ENCODE data around the gene CLASRP. TPM values are rescaled to one million over a fixed set of nuclear protein-coding genes. Genes with fewer than 3 reads are reported as not detected.

CLASRP gene
- total RNA-seq, 2 experiments from 2014 or later, result 142 to 166 TPM

DNA sequence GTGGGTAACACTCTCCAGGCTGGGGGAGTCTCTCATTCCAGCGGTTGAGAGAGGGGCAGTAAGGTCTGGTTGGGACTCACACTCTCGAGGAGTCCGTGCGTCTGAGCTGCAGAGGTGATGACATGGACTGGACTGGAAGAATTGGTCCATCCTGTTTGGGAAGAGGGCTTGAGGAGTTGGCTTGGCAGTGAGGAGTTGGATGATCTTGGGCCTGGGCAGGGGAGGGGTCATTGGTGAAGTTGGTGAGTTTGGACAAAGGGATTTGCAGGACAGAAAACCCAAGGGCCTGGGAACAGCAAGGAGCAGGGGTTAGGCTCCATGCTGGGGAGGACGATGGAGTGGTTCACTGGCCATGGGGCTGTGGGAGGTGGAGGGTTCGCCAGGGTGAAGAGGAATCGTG, 57.9 kb downstream of the CLASRP start:
- no peaks in the 10 kb centered on the region for H3K9me2 ChIP-seq (ENCODE audit: insufficient read depth, low read length)
- intact Hi-C loops (cut with micrococcal nuclease; ENCODE audit: unreplicated experiment), result no loop called here
- peaks cover 27% of the 10 kb centered on the region for H3K4me1 ChIP-seq (ENCODE audit: insufficient read depth, low read length, poor library complexity, severe bottlenecking)
- H3K4me2 ChIP-seq (ENCODE audit: low read length), result no peak overlapping the region
- H4K20me1 ChIP-seq (ENCODE audit: insufficient read depth, low read length), result peaks cover 13% of the 10 kb centered on the region
- TF ChIP-seq, protein P1, sequence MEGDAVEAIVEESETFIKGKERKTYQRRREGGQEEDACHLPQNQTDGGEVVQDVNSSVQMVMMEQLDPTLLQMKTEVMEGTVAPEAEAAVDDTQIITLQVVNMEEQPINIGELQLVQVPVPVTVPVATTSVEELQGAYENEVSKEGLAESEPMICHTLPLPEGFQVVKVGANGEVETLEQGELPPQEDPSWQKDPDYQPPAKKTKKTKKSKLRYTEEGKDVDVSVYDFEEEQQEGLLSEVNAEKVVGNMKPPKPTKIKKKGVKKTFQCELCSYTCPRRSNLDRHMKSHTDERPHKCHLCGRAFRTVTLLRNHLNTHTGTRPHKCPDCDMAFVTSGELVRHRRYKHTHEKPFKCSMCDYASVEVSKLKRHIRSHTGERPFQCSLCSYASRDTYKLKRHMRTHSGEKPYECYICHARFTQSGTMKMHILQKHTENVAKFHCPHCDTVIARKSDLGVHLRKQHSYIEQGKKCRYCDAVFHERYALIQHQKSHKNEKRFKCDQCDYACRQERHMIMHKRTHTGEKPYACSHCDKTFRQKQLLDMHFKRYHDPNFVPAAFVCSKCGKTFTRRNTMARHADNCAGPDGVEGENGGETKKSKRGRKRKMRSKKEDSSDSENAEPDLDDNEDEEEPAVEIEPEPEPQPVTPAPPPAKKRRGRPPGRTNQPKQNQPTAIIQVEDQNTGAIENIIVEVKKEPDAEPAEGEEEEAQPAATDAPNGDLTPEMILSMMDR (conservative IDR thresholded peaks at IDR 0.05; ENCODE audit: low read length), result no peak
- no peak for TF ChIP-seq EZH2phosphoT487 (IDR thresholded peaks at IDR 0.05; ENCODE audit: borderline replicate concordance, low read depth, low read length)
- no peak for DNase-seq (ENCODE audit: low spot score)
- no peak overlapping the region for H3K4me3 ChIP-seq (ENCODE audit: low read depth, low read length, poor library complexity, severe bottlenecking)
- peaks cover 41% of the 10 kb centered on the region for H3K36me3 ChIP-seq (ENCODE audit: insufficient read depth, low read length)
- no peak overlapping the region for H2AFZ ChIP-seq (ENCODE audit: low read length)
- no peaks in the 10 kb centered on the region for H3K9me3 ChIP-seq (ENCODE audit: low read length)
- H3K79me2 ChIP-seq (ENCODE audit: insufficient read depth, low read depth, low read length), result peaks cover 76% of the 10 kb centered on the region
- ChIA-PET CTCF (ENCODE audit: unreplicated experiment) (no interaction called here), POLR2A (no interaction called here)
- H3K27ac ChIP-seq (ENCODE audit: low read depth, low read length, poor library complexity, severe bottlenecking), result no peak overlapping the region
- BruUV-seq (replicated peaks), result no TSS peak

DNA sequence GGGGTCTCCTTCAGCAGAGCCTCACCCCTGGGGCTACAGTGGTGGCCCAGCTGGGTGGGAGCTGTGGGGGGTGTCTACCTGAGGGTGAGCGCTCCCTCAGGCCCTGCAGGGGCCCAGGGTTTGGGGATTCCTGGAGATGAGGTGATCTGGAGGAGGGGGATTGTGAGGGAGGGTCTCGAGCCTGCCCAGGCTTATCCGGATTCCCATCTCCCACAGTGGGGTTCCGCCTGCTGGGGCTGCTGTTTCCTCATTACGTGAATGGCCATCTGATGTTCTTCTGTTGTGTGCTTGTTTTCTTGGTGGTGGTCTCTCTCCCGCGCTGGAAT, 58.6 kb downstream of the CLASRP start:
- Histone ChIP-seq H2AFZ (ENCODE audit: low read length) (no peak overlapping the region), H3K79me2 (ENCODE audit: insufficient read depth, low read depth, low read length) (peaks cover 83% of the 10 kb centered on the region), H3K27ac (ENCODE audit: low read depth, low read length, poor library complexity, severe bottlenecking) (no peak overlapping the region), H3K4me2 (ENCODE audit: low read length) (no peak overlapping the region), H3K4me3 (ENCODE audit: low read depth, low read length, poor library complexity, severe bottlenecking) (no peak overlapping the region), H3K9me2 (ENCODE audit: insufficient read depth, low read length) (no peaks in the 10 kb centered on the region), H3K4me1 (ENCODE audit: insufficient read depth, low read length, poor library complexity, severe bottlenecking) (peaks cover 23% of the 10 kb centered on the region), H3K9me3 (ENCODE audit: low read length) (no peaks in the 10 kb centered on the region), H3K36me3 (ENCODE audit: insufficient read depth, low read length) (peaks cover 41% of the 10 kb centered on the region), H4K20me1 (ENCODE audit: insufficient read depth, low read length) (peaks cover 13% of the 10 kb centered on the region)
- intact Hi-C loops (cut with micrococcal nuclease; ENCODE audit: unreplicated experiment), result no loop called here
- no peak for TF ChIP-seq EZH2phosphoT487 (IDR thresholded peaks at IDR 0.05; ENCODE audit: borderline replicate concordance, low read depth, low read length)
- TF ChIP-seq, protein P1 (conservative IDR thresholded peaks at IDR 0.05; ENCODE audit: low read length), result no peak
- no TSS peak for BruUV-seq (replicated peaks)
- POLR2A ChIA-PET, result interaction anchor here (0.6 kb wide), 1 partner anchor 40 kb away, joined by 3 read pairs; no protein-coding TSS in a partner anchor
- no peak for DNase-seq (ENCODE audit: low spot score)
- CTCF ChIA-PET (ENCODE audit: unreplicated experiment), result no interaction called here

DNA sequence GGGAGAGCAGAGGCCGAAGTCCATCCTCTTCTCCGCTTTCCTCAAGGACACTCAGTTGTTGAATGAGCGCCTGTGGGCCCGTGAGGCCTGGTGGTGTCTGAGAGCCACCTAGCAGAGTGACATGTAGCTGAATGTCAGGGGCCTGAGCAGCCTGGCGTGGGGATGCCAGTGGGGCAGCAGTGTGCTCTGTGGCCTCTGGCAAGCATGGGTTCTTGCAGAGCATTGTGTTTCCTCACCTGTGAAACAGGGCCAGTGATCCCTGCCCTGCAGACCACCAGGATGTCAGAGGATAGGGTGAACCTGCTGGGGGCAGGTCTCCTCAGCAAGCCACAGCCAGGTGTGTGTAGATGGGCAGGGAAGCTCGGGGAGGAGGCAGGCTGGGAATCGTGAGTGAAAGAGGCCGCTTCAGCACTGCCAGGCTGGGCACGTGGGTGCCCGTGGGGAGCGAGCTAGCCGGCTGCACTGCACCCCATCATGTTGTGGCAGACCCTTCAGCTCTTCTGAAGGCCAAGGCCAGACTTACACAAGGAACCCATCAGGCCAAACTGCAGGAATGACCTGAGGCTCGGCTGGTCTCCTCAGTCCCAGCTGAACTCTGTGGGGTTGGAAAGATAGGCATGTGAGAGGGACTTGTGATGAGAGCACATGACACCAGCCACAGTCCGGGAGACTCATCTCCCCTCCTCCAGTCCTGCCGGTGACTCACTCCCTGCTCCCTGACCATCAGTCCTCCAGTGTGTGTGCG, 59.1 kb downstream of the CLASRP start:
- Histone ChIP-seq H4K20me1 (ENCODE audit: insufficient read depth, low read length) (peaks cover 13% of the 10 kb centered on the region), H3K4me1 (ENCODE audit: insufficient read depth, low read length, poor library complexity, severe bottlenecking) (peaks cover 23% of the 10 kb centered on the region)
- no TSS peak for BruUV-seq (replicated peaks)

More for the DNA sequence above, 59.1 kb downstream of the CLASRP start:
- Histone ChIP-seq H3K27ac (ENCODE audit: low read depth, low read length, poor library complexity, severe bottlenecking) (no peak overlapping the region), H3K79me2 (ENCODE audit: insufficient read depth, low read depth, low read length) (peaks cover 89% of the 10 kb centered on the region), H3K9me2 (ENCODE audit: insufficient read depth, low read length) (no peaks in the 10 kb centered on the region), H3K9me3 (ENCODE audit: low read length) (no peaks in the 10 kb centered on the region), H3K4me2 (ENCODE audit: low read length) (no peak overlapping the region), H3K36me3 (ENCODE audit: insufficient read depth, low read length) (peaks cover 41% of the 10 kb centered on the region), H2AFZ (ENCODE audit: low read length) (no peak overlapping the region), H3K4me3 (ENCODE audit: low read depth, low read length, poor library complexity, severe bottlenecking) (no peak overlapping the region)
- TF ChIP-seq, protein P1 (conservative IDR thresholded peaks at IDR 0.05; ENCODE audit: low read length), result no peak
- TF ChIP-seq EZH2phosphoT487 (IDR thresholded peaks at IDR 0.05; ENCODE audit: borderline replicate concordance, low read depth, low read length), result no peak
- CTCF ChIA-PET (ENCODE audit: unreplicated experiment), result no interaction called here
- POLR2A ChIA-PET, result no interaction called here
- intact Hi-C loops (cut with micrococcal nuclease; ENCODE audit: unreplicated experiment), result no loop called here
- DNase-seq (ENCODE audit: low spot score), result no peak
